Sciatic nerve (tissue), 2 donors: Measurements from ENCODE around the gene EPC2. TPM values are rescaled to one million over a fixed set of nuclear protein-coding genes. Genes with fewer than 3 reads are reported as not detected.

Experiments
- ATAC-seq: fragments of 200-7000 bp; cut with Tn5 transposase; one replicate; pipeline ENCODE4 v1.9.1; 2020; ENCODE audit warnings: mild to moderate bottlenecking, moderate library complexity
- DNase-seq: peaks from one replicate; pipeline ENCODE4 v3.0.0-alpha.2; 2020; ENCODE audit warnings: low spot score
- intact Hi-C: fragments of 100-400 bp; cut with DNase I; formaldehyde crosslinking; loops from one replicate; pipeline ENCODE4 v1.14.2; 2022
- total RNA-seq: library from RNA; stranded (reverse); fragmentation: NEBNext Ultra II Directional; extraction: Animal tissue kit (Norgen Biotek cat#: 25700); gene quantifications from one replicate; pipeline ENCODE4 v1.2.1, GENCODE V29; 2021
- donor health status: DM: no; HTN: no; CAD: no.
- donor health status: DM: no; HTN: no; CAD: no.

EPC2 gene, protein sequence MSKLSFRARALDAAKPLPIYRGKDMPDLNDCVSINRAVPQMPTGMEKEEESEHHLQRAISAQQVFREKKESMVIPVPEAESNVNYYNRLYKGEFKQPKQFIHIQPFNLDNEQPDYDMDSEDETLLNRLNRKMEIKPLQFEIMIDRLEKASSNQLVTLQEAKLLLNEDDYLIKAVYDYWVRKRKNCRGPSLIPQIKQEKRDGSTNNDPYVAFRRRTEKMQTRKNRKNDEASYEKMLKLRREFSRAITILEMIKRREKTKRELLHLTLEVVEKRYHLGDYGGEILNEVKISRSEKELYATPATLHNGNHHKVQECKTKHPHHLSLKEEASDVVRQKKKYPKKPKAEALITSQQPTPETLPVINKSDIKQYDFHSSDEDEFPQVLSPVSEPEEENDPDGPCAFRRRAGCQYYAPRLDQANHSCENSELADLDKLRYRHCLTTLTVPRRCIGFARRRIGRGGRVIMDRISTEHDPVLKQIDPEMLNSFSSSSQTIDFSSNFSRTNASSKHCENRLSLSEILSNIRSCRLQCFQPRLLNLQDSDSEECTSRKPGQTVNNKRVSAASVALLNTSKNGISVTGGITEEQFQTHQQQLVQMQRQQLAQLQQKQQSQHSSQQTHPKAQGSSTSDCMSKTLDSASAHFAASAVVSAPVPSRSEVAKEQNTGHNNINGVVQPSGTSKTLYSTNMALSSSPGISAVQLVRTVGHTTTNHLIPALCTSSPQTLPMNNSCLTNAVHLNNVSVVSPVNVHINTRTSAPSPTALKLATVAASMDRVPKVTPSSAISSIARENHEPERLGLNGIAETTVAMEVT
- 47.0 TPM for total RNA-seq

DNA sequence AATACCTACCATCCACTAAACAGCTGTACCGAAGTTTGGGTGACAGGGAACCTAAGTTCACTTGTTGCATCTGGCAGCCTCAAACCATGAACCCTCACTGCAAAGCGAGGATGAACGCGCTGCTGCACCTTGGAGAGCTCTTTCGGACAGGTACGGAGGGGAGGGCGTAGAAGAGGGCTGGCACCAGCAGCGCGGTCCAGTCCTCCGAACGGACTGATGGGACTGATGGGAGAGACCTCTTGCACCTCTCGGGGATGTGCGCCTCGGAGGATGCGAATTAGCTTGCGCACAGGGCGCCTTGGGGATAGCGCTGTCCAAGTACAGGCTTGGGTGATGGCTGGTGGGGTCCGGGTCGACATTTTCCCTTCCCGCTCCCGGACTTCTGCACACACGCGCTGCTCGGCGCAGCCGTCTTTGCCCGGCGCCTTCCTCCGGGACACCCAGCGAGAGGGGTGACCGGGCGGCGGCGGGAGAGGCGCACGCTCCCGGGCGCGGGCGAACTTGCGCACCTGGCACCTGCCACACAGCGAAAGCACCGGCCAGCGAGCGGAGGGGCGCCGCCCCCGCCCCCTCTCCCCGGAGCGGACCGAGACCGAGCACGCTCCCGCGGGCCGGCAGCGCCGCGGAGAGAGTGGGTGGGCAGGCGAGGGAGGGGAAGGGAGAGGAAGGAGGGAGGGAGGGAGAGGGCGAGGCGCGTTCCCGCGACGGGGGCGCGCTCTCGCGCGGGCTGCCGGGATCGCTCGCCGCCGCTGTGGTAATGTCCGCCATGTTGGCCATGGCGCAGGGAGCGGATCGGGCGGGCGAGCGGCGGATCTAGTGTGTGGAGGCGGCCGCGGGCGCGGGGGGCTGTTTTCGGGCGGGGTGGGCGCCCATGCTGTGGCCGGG is at the start of gene EPC2:
Gene EPC2 (plus strand): TSS at position 754 of the 885 bp plus-strand sequence. CDS start 267 bp downstream, outside the sequence.
- intact Hi-C loops, result no loop called here
- DNase-seq (peak; percentile 94), ATAC-seq (peak; percentile 87)

DNA sequence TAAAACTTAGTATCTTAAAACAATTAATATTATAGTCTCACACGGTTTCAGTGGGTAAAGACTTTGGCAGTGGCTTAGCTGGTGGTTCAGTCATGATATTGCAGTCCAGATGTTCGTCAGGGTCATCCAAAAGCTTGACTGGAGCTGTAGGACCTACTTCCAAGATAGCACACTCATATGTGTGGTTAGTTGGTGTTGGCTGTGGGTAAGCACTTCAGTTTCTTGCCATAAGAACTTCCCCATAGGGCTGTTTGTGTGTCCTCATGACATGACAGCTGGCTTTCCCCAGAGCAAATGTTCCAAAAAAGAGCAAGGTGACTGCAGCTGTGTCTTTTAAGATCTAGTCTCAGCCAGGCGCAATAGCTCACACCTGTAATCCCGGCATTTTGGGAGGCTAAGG is 48.5 kb upstream of the EPC2 start:
- ATAC-seq (no peak), DNase-seq (no peak)
- intact Hi-C loops, result no loop called here

DNA sequence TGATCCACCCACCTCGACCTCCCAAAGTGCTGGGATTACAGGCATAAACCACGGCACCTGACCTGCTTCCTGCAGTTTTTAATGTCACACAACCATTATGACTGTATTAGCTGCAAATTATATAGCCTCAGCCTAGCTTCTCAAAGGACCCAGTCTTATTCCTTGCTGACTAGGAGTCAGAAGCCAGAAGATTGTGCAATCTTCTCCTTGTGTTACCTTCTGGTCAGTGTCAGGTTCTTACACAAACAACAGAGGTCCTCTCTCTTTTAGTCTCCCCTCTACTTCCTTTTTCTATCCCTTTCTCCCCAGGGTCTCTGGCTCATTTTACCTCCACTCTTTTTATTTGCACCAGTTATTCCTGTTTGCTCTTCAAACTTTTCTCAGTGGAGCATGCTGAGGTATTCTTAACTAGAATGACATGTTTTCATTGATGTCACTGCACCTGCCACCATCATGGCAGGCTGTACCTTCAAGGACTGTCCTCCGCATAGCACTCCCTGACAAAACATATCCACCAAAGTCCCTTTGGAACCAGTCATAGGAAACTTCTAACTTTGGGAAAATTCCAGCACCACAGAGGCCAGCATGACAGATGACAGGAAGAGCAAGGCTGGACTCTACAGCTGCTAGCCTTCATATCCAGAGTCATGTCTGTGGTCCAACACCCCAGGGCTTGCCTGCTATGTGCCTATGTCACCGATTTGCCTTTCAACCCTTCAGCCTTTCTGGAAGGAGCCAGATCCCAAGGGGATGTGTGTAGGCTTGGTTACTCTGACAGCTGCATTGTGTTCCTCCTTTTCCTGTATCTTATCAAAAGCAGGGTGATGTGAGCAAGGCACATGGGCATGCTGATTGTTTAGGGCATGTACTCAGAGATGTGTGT is 45.2 kb upstream of the EPC2 start:
- ATAC-seq, result no peak
- DNase-seq, result no peak
- intact Hi-C loops, result no loop called here

DNA sequence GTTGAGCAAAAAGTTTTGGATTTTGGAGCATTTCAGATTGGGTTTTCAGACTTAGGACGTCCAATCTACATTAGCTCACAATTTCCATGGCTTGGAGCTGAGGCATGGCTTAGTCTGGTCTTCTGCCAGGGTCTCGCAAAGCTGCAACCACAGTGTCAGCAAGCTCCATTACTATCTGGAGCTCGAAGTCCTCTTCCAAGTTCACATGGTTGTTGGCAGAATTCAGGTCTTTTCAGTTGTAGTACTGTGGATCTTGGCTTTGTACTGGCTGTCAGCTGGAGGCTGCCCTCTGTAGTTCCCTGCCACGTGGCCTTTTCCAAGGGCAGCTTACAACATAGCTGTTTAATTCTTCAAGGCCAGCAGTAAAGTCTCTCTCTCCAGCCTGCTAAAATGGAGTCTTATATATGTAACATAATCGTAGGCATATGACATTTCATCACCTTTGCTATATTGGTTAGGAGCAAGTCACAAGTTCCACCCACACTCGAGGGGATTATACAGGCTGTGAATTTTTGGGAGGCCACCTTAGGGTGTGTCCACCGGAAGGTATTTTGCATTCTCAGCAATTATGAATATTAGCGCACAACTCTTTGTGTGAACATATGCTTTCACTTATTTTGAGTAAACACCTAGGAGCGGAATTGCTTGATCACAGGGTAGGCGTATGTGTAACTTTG is 41.5 kb upstream of the EPC2 start:
- ATAC-seq (no peak), DNase-seq (no peak)
- intact Hi-C loops, result no loop called here

DNA sequence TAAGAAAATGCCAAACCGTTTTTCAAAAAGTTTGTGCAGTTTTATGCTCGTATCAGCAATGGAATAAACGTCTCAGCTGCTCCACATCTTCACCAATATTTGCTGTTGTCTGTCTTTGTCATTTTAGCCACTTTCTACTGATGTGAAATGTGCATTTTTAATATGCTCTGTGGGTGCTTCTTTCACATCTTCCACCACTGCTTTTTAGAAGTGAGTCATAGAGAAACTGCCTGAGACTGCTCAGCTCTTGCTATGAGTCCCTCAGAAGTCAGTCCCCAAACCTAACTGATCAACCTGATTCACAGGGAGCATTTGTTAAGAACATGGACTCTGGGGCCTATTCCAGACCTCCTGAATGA is 41.0 kb upstream of the EPC2 start:
- DNase-seq (no peak), ATAC-seq (no peak)
- intact Hi-C loops, result no loop called here

DNA sequence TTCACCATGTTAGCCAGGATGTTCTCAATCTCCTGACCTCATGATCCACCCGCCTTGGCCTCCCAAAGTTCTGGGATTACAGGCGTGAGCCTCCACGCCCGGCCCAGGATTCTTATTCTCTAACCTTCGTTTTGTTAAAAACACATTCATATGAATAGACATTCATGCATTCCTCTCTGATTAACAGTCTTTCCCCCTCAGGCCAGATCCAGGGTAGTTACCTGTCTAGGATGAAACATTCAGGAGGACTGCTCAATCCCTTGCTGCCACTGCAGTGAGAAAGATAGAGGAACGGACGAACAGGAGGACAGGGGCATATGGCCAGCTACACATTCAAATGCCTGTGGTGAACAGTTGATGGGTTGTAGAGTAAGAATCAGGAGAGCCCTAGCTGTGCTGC is 39.6 kb upstream of the EPC2 start:
- no peak for DNase-seq
- intact Hi-C loops, result no loop called here
- no peak for ATAC-seq

DNA sequence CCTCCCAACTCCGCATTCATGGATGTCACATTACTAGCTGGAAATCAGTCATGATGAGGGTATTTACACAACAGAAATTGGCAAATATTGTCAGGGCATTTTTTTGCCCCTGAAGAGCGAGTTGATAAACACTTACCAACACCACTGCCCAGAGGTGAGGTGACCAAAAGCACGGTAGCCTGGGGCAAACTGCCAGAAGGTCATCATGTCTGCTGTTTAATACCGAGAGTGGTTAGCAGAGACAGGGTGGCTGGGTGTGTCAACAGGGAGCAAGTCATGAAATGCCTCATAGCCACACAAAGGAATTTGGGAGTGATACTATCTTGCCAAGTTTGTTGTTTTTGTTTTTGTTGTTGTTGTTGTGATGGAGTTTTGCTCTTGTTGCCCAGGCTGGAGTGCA is 37.0 kb upstream of the EPC2 start:
- DNase-seq, result no peak
- intact Hi-C loops, result no loop called here
- ATAC-seq, result no peak

DNA sequence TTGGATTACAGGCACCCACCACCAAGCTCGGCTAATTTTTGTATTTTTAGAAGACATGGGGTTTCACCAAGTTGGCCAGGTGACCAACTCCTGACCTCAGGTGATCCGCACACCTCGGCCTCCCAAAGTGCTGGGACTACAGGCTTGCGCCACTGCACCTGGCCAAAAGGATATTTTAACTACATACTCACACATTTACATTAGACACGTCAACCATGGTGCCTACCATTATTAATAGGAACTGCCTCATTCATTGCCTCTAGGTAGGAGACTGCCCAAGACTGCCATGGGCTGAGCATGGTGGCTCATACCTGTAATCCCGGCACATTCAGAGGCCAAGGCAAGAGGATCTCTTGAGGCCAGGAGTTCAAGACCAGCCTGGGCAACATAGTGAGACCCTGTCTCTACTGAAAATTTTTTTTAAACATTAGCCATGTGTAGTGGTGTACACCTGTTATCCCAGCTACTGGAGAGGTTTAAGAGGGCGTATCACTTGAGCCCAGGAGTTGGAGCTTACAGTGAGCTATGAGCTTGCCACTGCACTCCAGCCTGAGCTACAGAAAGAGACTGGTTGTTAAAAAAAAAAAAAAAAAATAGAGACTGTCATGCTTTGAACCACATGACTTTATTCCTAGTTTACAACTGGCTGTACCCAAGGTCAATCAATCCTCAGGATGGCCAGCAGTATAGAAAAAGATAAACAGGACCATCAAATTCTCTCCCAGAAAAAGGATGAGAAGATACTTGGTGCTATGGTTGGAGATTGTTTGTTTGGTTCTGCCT is 31.1 kb upstream of the EPC2 start:
- no peak for ATAC-seq
- no peak for DNase-seq
- intact Hi-C loops, result no loop called here

DNA sequence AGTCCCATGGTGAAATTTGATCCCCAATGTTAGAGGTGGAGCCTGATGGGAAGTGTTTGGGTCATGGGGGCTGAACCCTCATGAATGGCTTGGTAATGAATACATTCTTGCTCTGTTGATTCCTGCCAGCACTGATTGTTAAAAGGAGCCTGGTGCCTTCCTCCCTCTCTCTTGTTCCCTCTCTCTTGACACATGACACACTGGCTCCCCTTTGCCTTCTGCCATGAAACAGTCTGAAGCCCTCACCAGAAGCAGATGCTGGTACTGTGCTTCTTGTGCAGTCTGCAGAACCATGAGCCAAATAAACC is 30.6 kb upstream of the EPC2 start:
- DNase-seq (no peak), ATAC-seq (no peak)
- intact Hi-C loops, result no loop called here

DNA sequence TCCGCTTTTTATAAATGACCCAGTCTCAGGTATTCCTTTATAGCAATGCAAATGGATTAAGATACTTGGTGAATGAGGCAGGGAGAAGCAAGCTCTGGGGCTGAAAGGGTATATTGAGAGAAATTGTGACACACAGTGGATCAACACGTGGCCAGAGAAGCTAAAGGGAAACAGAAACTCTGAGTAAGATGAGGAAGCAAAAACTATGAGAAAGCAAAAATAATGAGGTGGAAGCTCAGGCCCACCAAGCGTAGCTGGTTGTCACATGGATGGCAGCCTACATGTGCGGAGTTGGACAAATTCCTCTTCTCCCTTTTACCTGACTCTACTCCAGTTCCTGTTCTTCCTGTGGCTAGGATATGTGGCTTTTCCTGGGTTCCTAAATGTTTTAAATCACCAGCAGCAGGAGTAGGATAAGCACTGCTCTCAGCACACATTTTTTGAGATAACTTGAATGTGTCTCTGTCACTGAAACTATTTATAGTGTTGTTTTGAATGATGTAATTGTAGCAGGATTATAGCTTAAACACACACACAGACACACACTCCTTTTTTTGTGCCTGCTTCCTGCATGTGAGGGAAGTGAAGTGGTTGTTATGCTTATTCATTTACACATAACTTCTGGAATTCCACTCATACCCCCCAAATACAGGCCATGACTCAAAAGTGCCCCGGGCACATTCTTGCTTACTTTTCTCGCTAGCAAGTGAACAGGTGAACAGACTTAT is 30.1 kb upstream of the EPC2 start:
- ATAC-seq (peak; percentile 79), DNase-seq (no peak)
- intact Hi-C loops, result no loop called here

DNA sequence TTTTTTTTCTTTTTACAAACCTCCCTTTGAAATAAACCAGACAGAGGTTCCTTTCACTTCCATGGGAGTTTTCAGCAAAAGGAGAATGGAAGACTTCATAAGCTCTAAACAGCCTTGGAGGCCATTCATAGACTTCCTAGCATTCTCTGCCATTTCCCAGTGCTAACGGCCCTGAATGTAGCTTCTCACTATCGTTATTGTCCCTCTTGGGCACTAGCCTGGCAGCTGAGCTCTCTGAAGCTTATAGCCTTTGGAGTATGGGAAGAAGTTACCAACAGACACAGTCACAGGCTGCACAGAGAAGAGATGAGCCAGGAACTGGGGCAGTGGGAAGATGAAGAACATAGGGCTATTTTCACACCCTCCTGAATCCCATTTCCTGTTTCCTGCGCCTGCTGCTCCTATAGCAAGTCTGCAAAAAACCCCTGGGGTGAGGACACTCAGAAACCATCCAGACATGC is 29.1 kb upstream of the EPC2 start:
- intact Hi-C loops, result no loop called here
- DNase-seq (no peak), ATAC-seq (no peak)

DNA sequence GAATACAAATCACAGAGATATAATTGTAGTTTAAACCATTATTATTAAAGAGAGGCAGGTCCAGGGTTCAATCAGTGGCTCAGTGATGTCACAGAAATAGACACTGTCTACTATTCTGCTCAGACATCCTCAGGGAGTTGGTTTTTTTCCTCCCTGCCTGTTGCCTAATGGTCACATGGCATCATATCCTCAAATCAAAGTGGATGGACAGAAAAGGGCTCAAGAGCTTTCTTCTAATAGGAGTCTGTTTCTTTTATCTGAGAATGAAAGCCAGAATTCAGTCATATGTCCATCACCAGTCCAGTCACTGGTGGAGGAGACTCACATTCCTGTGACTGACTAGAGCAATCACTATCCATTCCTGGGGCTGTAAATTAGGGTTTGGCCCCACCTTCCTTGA is 27.9 kb upstream of the EPC2 start:
- ATAC-seq (no peak), DNase-seq (no peak)
- intact Hi-C loops, result no loop called here

DNA sequence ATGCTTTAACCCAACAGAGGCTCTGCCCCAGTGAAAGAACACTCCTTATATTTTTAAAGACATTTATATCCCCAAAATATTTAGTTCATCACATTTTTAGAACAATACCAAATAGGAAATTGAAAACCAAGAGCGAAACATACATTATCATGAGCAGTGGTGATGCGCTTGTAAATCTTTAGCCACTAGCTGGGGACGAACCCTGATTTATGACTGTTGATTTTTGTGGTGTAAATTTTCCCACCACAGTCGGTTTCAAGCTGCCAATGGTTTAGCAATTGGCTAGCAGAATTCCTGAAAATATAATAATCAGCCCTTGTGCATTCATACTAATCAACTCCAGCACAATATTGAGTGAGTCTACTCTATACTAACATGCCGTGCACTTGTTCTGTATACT is 27.3 kb upstream of the EPC2 start:
- intact Hi-C loops, result no loop called here
- DNase-seq (no peak), ATAC-seq (no peak)

DNA sequence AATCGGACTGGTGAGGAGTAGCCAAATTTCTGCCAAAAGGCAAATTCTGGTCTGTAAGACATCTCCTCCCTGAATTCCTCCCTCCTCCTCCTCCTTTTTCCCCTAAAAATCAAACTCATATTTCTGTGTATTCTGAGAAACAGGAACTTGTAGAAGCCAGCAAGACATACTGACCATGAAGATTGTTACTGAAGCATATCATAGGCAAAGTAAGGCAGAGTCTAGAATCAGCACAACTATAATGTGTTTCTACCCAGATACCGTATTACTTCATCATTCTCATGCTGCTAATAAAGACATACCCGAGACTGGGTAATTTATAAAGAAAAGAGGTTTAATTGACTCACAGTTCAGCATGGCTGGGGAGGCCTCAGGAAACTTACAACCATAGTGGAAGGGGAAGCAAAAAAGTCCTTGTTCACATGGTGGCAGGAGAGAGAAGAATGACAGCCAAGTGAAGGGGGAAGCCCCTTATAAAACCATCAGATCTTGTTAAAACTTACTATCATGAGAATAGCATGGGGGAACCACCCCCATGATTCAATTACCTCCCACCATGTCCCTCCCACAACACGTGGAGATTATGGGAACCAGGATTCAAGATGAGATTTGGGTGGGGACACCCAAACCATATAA is 24.9 kb upstream of the EPC2 start:
- no peak for DNase-seq
- intact Hi-C loops, result no loop called here
- ATAC-seq, result no peak

DNA sequence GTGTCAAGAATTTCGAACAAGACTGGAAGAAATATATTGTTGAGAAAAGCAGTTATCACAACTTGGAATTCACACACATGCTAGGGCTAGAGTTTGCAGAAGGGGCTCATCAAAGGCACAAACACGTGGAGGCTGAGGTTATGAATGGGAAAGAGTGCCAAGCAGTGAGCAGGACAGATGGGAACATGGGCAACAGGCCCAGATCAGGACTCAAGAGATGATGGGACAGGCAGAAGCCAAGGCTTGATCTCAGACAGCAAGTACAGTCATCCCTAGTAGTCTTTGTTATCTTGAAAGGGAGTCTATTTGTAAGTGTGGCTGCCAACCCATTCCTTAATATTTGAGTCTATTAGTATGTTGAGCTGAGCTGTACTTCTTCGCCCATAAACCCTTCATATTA is 22.2 kb upstream of the EPC2 start:
- DNase-seq (no peak), ATAC-seq (no peak)
- intact Hi-C loops, result no loop called here

DNA sequence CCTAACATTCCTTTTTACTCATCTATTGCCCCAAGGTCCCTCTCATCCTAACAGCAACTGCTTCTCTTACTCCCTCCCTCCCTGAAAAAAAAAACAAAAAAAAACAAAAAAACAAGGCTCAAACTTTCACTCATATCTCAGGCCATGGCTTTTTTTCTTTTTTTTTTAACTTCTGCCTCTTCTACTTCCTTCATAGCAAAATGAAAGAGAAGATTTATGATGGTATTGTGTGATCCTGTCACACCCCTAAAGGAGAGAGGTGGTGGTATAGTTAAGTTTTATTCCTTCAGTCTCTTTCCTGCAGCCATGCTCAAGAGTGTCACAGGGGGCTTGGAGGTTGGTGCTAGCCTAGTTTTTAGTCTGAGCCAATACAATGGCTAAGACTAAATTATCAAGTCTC is 21.5 kb upstream of the EPC2 start:
- no peak for DNase-seq
- ATAC-seq, result no peak
- intact Hi-C loops, result no loop called here
